WTC11 (cell line): ENCODE data around the gene ATOSB. TPM values are rescaled to one million over a fixed set of nuclear protein-coding genes. Genes with fewer than 3 reads are reported as not detected.

ENCODE experiments used
- ATAC-seq: fragments of 200-7000 bp; cut with Tn5 transposase; 2 replicates; pipeline ENCODE4 v1.10.0; 2021; ENCODE audit warnings: mild to moderate bottlenecking, moderate library complexity
- CTCF ChIA-PET: fragments of 300-600 bp; sonication (Branson Sonifier 250); formaldehyde crosslinking; loops from one replicate; lab custom pipeline; 2021; ENCODE audit warnings: antibody characterized with exemption; lab: Charles Lee
- POLR2A ChIA-PET: fragments of 350-600 bp; sonication (Branson Sonifier 250); formaldehyde crosslinking; loops from one replicate; lab custom pipeline; 2021; ENCODE audit warnings: antibody characterized with exemption; lab: Charles Lee
- DNase-seq: peaks from one replicate; pipeline ENCODE4 v3.0.0; 2021; ENCODE audit warnings: low spot score
- H3K27ac Mint-ChIP-seq: 2 replicates; pipeline ENCODE4 v1.8.0; 2021; ENCODE audit warnings: mixed read lengths
- H3K27me3 Mint-ChIP-seq: 2 replicates; pipeline ENCODE4 v1.8.0; 2021; ENCODE audit warnings: low read depth, mild to moderate bottlenecking, moderate library complexity, mixed read lengths
- H3K36me3 Mint-ChIP-seq: 2 replicates; pipeline ENCODE4 v1.8.0; 2021; ENCODE audit warnings: mixed read lengths
- H3K4me1 Mint-ChIP-seq: 2 replicates; pipeline ENCODE4 v1.8.0; 2022; ENCODE audit warnings: mixed read lengths
- H3K4me3 Mint-ChIP-seq: 2 replicates; pipeline ENCODE4 v1.8.0; 2021; ENCODE audit warnings: mild to moderate bottlenecking, moderate library complexity, mixed read lengths
- H3K9me3 Mint-ChIP-seq: 2 replicates; pipeline ENCODE4 v1.8.0; 2021; ENCODE audit warnings: mixed read lengths
- CBFB ChIP-seq: sonication (generic); formaldehyde crosslinking; IDR thresholded peaks from 2 replicates; pipeline ENCODE4 v1.8.1; 2022; ENCODE audit warnings: mild to moderate bottlenecking, low read depth, missing genetic modification reagents
- ELF4 ChIP-seq: sonication (generic); formaldehyde crosslinking; IDR thresholded peaks from 2 replicates; pipeline ENCODE4 v1.8.1; 2022; ENCODE audit warnings: low read depth, mild to moderate bottlenecking, moderate library complexity, missing genetic modification reagents
- GRHL2 ChIP-seq: fragments of 250-450 bp; sonication (Bioruptor Pico); IDR thresholded peaks from 2 replicates; pipeline ENCODE4 v1.8.0; 2022; ENCODE audit warnings: mild to moderate bottlenecking, moderate library complexity; ENCODE audit not compliant: insufficient replicate concordance, severe bottlenecking
- PRRX2 ChIP-seq: fragments of 250-450 bp; sonication (Bioruptor Pico); IDR thresholded peaks from 2 replicates; pipeline ENCODE4 v1.8.0; 2021; ENCODE audit warnings: mild to moderate bottlenecking
- SOX15 ChIP-seq: fragments of 250-450 bp; sonication (Bioruptor Pico); IDR thresholded peaks from 2 replicates; pipeline ENCODE4 v1.9.0; 2021; ENCODE audit warnings: mild to moderate bottlenecking
- TCF7 ChIP-seq: sonication (generic); formaldehyde crosslinking; IDR thresholded peaks from 2 replicates; pipeline ENCODE4 v1.8.0; 2022; ENCODE audit warnings: mild to moderate bottlenecking, low read depth, missing genetic modification reagents, moderate library complexity
- ZNF396 ChIP-seq: fragments of 250-450 bp; sonication (Bioruptor Pico); IDR thresholded peaks from 2 replicates; pipeline ENCODE4 v1.8.0; 2021; ENCODE audit warnings: mild to moderate bottlenecking, moderate library complexity, borderline replicate concordance
- total RNA-seq: library from RNA; stranded (reverse); gene quantifications from 3 replicates; pipeline ENCODE4 v1.2.3, GENCODE V29; 2021
- TF ChIP-seq, protein P1 (sequence below): sonication (generic); formaldehyde crosslinking; IDR thresholded peaks from 2 replicates; pipeline ENCODE4 v1.8.1; 2023; ENCODE audit warnings: mild to moderate bottlenecking, moderate library complexity, missing genetic modification reagents
- TF ChIP-seq, protein P2 (sequence below): sonication (generic); formaldehyde crosslinking; IDR thresholded peaks from 2 replicates; pipeline ENCODE4 v1.8.1; 2022; ENCODE audit warnings: low read depth, mild to moderate bottlenecking, moderate library complexity, missing genetic modification reagents, borderline replicate concordance
- TF ChIP-seq, protein P3 (sequence below): sonication (generic); formaldehyde crosslinking; IDR thresholded peaks from 2 replicates; pipeline ENCODE4 v1.8.0; 2022; ENCODE audit warnings: mild to moderate bottlenecking, missing genetic modification reagents
- TF ChIP-seq, protein P4 (sequence below): sonication (generic); formaldehyde crosslinking; IDR thresholded peaks from 2 replicates; pipeline ENCODE4 v1.8.0; 2023; ENCODE audit warnings: missing genetic modification reagents
- TF ChIP-seq, protein P5 (sequence below): sonication (generic); formaldehyde crosslinking; IDR thresholded peaks from 2 replicates; pipeline ENCODE4 v1.8.1; 2022; ENCODE audit warnings: mild to moderate bottlenecking, missing genetic modification reagents, moderate library complexity, borderline replicate concordance
- TF ChIP-seq, protein P6 (sequence below): fragments of 200-600 bp; IDR thresholded peaks from 2 replicates; pipeline ENCODE4 v1.8.0; 2022; ENCODE audit warnings: antibody characterized with exemption
- TF ChIP-seq, protein P7 (sequence below): fragments of 250-450 bp; sonication (Bioruptor Pico); IDR thresholded peaks from 2 replicates; pipeline ENCODE4 v1.9.0; 2021; ENCODE audit warnings: moderate library complexity, mild to moderate bottlenecking, inconsistent platforms, borderline replicate concordance

Gene ATOSB
- total RNA-seq, 1 experiment from 2014 or later, result 8.7 TPM

DNA sequence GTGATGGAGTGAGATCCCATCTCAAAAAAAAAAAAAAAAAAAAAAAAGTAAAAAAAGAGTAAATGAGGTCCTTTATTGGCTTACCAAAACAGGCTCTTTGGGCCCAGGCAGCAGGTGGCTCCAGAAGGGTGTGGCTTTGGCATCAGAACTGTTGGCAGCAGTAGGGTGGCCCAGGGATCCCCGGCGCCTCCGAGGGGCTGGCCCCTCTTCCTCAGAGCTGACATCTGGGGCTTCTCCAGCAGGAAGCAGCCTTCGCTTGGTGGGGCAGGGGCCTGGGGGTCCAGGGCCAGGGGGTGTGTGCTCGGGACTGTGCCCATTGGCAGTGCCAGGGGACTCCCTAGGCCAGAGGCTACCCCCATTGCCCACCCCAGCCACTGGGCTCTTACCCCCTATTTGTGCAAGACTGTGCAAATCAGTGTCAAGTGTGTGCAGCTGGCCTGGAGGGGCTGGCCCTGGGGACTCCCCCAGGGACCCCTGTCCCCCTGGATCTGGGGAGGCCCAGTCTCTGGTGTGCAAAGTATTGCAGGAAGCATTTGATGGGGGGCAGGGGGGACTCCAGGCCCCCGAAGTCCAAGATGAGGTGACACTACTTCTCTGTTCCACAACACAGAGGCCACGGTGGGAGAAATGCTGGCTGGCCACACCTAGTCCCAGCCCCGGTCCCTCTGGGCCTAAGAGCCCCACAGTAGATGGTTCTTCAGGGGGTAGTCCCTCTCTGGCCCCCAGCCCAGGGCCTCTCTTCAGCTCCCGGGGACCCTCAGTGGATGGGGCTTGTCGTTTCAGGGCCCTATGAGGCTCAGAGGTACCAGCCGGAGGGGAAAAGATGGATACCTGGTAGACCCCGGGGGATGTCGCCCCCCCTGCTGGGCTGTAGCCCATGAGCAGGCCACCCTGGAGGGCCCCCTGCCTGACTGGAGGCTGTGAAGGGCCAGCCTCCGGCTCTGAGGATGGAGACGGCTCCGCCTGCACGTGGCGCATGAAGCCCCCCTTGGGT is 8.1 kb downstream of the ATOSB start (continued):
- TF ChIP-seq, protein P1, sequence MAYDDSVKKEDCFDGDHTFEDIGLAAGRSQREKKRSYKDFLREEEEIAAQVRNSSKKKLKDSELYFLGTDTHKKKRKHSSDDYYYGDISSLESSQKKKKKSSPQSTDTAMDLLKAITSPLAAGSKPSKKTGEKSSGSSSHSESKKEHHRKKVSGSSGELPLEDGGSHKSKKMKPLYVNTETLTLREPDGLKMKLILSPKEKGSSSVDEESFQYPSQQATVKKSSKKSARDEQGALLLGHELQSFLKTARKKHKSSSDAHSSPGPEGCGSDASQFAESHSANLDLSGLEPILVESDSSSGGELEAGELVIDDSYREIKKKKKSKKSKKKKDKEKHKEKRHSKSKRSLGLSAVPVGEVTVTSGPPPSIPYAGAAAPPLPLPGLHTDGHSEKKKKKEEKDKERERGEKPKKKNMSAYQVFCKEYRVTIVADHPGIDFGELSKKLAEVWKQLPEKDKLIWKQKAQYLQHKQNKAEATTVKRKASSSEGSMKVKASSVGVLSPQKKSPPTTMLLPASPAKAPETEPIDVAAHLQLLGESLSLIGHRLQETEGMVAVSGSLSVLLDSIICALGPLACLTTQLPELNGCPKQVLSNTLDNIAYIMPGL, result no peak
- TF ChIP-seq TCF7, result no peak

DNA sequence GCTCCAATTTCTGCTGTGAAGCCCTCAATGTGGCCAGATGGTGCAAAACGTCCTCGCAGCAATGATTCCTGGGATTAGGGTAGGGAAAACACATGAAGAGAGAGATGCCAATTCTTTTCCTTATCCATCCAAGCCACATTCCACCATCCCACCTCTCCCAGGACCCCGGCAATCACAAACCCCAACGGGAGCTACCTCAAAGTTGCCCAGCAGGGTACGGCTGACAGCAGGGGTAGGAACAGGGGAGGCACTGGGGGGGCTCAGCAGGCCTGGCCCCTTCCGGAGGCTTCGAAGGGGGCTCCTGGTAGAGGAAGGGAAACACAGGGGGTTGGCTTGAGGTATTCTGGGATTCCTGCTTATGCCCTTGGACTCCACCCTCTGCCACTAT is 9.3 kb downstream of the ATOSB start:
- no peaks in the 10 kb centered on the region for H3K27me3 Mint-ChIP-seq
- ChIA-PET CTCF (no interaction called here), POLR2A (interaction anchor here (0.5 kb wide), 1 partner anchor 83 kb away, joined by 3 read pairs; no protein-coding TSS in a partner anchor)
- TF ChIP-seq, protein P2, sequence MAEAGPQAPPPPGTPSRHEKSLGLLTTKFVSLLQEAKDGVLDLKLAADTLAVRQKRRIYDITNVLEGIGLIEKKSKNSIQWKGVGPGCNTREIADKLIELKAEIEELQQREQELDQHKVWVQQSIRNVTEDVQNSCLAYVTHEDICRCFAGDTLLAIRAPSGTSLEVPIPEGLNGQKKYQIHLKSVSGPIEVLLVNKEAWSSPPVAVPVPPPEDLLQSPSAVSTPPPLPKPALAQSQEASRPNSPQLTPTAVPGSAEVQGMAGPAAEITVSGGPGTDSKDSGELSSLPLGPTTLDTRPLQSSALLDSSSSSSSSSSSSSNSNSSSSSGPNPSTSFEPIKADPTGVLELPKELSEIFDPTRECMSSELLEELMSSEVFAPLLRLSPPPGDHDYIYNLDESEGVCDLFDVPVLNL (CRISPR knock-in tag), result no peak
- TF ChIP-seq CBFB (CRISPR knock-in tag), result no peak
- TF ChIP-seq, protein P3, sequence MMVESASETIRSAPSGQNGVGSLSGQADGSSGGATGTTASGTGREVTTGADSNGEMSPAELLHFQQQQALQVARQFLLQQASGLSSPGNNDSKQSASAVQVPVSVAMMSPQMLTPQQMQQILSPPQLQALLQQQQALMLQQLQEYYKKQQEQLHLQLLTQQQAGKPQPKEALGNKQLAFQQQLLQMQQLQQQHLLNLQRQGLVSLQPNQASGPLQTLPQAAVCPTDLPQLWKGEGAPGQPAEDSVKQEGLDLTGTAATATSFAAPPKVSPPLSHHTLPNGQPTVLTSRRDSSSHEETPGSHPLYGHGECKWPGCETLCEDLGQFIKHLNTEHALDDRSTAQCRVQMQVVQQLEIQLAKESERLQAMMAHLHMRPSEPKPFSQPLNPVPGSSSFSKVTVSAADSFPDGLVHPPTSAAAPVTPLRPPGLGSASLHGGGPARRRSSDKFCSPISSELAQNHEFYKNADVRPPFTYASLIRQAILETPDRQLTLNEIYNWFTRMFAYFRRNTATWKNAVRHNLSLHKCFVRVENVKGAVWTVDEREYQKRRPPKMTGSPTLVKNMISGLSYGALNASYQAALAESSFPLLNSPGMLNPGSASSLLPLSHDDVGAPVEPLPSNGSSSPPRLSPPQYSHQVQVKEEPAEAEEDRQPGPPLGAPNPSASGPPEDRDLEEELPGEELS (CRISPR knock-in tag), result no peak
- TF ChIP-seq, protein P4, sequence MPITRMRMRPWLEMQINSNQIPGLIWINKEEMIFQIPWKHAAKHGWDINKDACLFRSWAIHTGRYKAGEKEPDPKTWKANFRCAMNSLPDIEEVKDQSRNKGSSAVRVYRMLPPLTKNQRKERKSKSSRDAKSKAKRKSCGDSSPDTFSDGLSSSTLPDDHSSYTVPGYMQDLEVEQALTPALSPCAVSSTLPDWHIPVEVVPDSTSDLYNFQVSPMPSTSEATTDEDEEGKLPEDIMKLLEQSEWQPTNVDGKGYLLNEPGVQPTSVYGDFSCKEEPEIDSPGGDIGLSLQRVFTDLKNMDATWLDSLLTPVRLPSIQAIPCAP (CRISPR knock-in tag), result no peak
- TF ChIP-seq ELF4 (CRISPR knock-in tag), result no peak
- H3K36me3 Mint-ChIP-seq, result peaks cover 2% of the 10 kb centered on the region
- no peaks in the 10 kb centered on the region for H3K9me3 Mint-ChIP-seq
- no peak overlapping the region for H3K27ac Mint-ChIP-seq
- ATAC-seq, result no peak
- peaks cover 22% of the 10 kb centered on the region for H3K4me1 Mint-ChIP-seq
- no peak for DNase-seq
- H3K4me3 Mint-ChIP-seq, result no peak overlapping the region

DNA sequence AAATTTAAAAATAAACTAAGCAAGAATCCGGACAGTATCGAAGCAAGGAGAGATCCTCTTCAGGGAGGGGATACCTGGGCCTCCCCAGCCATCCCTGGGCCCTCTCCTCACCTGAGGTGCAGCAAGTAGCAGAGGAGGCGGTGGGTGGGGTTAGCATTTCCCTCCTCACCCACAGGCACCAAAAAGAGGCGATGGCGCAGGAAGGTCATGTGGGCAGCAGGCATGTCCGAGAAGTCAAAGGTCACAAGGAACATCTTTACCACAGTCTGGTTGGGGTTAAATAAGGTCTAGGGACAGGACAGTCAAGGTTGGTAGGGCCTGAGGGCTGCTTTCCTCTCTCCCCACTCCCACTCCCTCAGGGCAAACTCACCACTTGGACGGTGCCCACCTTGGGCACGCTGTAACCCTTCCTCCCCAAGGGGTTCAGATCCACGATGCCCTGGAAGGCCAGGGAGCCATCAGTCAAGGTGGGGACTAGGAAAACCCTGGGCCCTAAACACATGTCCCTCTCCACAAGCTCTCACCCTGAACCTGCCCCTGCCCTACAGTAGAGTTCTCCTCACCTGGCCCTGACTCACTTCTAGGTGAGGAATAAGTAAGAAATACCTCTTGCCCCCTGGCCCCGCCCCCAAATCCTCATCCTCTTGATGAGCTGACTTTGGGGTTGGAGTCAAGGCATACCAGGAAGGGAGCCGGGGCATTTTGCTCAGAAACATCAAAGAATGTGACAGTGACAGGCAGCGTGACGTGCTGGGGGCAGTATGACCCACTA is 9.9 kb downstream of the ATOSB start:
- no peak for ATAC-seq
- DNase-seq, result no peak
- H3K27me3 Mint-ChIP-seq, result no peaks in the 10 kb centered on the region
- no peaks in the 10 kb centered on the region for H3K9me3 Mint-ChIP-seq
- CTCF ChIA-PET, result no interaction called here
- H3K4me3 Mint-ChIP-seq, result no peak overlapping the region
- POLR2A ChIA-PET, result interaction anchor here (0.5 kb wide), 1 partner anchor 83 kb away, joined by 3 read pairs; no protein-coding TSS in a partner anchor
- H3K27ac Mint-ChIP-seq, result no peak overlapping the region
- H3K36me3 Mint-ChIP-seq, result peaks cover 7% of the 10 kb centered on the region
- H3K4me1 Mint-ChIP-seq, result peaks cover 19% of the 10 kb centered on the region
- no peak for TF ChIP-seq PRRX2
- TF ChIP-seq ZNF396 (CRISPR knock-in tag), result no peak
- TF ChIP-seq, protein P5, sequence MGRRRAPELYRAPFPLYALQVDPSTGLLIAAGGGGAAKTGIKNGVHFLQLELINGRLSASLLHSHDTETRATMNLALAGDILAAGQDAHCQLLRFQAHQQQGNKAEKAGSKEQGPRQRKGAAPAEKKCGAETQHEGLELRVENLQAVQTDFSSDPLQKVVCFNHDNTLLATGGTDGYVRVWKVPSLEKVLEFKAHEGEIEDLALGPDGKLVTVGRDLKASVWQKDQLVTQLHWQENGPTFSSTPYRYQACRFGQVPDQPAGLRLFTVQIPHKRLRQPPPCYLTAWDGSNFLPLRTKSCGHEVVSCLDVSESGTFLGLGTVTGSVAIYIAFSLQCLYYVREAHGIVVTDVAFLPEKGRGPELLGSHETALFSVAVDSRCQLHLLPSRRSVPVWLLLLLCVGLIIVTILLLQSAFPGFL (CRISPR knock-in tag), result no peak
- TF ChIP-seq, protein P6, sequence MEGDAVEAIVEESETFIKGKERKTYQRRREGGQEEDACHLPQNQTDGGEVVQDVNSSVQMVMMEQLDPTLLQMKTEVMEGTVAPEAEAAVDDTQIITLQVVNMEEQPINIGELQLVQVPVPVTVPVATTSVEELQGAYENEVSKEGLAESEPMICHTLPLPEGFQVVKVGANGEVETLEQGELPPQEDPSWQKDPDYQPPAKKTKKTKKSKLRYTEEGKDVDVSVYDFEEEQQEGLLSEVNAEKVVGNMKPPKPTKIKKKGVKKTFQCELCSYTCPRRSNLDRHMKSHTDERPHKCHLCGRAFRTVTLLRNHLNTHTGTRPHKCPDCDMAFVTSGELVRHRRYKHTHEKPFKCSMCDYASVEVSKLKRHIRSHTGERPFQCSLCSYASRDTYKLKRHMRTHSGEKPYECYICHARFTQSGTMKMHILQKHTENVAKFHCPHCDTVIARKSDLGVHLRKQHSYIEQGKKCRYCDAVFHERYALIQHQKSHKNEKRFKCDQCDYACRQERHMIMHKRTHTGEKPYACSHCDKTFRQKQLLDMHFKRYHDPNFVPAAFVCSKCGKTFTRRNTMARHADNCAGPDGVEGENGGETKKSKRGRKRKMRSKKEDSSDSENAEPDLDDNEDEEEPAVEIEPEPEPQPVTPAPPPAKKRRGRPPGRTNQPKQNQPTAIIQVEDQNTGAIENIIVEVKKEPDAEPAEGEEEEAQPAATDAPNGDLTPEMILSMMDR, result no peak
- no peak for TF ChIP-seq GRHL2 (CRISPR knock-in tag)
- TF ChIP-seq SOX15 (CRISPR knock-in tag), result no peak
- TF ChIP-seq, protein P2 (CRISPR knock-in tag), result no peak
- TF ChIP-seq, protein P7, sequence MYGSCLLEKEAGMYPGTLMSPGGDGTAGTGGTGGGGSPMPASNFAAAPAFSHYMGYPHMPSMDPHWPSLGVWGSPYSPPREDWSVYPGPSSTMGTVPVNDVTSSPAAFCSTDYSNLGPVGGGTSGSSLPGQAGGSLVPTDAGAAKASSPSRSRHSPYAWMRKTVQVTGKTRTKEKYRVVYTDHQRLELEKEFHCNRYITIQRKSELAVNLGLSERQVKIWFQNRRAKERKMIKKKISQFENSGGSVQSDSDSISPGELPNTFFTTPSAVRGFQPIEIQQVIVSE, result no peak
